ENCODE results near the gene ANKRD53.
"Not testable (repeated sequence)": the region's sequence is repeated elsewhere in the genome, so short reads cannot be mapped to it uniquely, and the experiment has no call there.

The ANKRD53 gene

GRCh38 chr2:71019989-71020388 lies 41.6 kb downstream of the ANKRD53 start:
- DNase-seq, result not testable (repeated sequence)

- DNase-seq, result not testable (repeated sequence)
These were observed 43.0 kb downstream of the ANKRD53 start for GRCh38 chr2:71021394-71021793.

GRCh38 chr2:71023553-71024243 lies 45.3 kb downstream of the ANKRD53 start:
- peak; percentile 54 for DNase-seq

Data from CD4-positive, alpha-beta T cell treated with Interleukin-6 for 4 hours (primary cell).